GM21367 (cell line): ENCODE measurements around the gene SPTLC2.

Source experiments
- ATAC-seq: cut with Tn5 transposase; IDR thresholded peaks from one replicate; pipeline ENCODE4 v1.9.1; 2021; ENCODE audit not compliant: unreplicated experiment

The SPTLC2 gene

GRCh38 chr14:77625360-77625759 lies 8.9 kb upstream of the SPTLC2 start:
- ATAC-seq = no peak

- no peak for ATAC-seq
These were observed 6.8 kb upstream of the SPTLC2 start for GRCh38 chr14:77623201-77623600.

GRCh38 chr14:77622366-77622961 lies 6.0 kb upstream of the SPTLC2 start:
- ATAC-seq = no peak

GRCh38 chr14:77620222-77620870 lies 3.9 kb upstream of the SPTLC2 start:
- ATAC-seq = no peak

- no peak for ATAC-seq
These were observed 2.0 kb upstream of the SPTLC2 start for GRCh38 chr14:77618381-77618970.

- peak; percentile 12 for ATAC-seq
These were observed 344 bp downstream of the SPTLC2 start for GRCh38 chr14:77616133-77616453.

- no peak for ATAC-seq
These were observed 890 bp downstream of the SPTLC2 start for GRCh38 chr14:77615361-77616132.

- ATAC-seq = no peak
These were observed 3.2 kb downstream of the SPTLC2 start for GRCh38 chr14:77613201-77613600.

GRCh38 chr14:77612011-77612620 lies 4.3 kb downstream of the SPTLC2 start:
- ATAC-seq = no peak

GRCh38 chr14:77610553-77610952 lies 5.9 kb downstream of the SPTLC2 start:
- no peak for ATAC-seq

- ATAC-seq = no peak
These were observed 6.5 kb downstream of the SPTLC2 start for GRCh38 chr14:77609922-77610321.

- ATAC-seq = no peak
These were observed 8.6 kb downstream of the SPTLC2 start for GRCh38 chr14:77607741-77608302.

GRCh38 chr14:77605392-77605972 lies 11.0 kb downstream of the SPTLC2 start:
- no peak for ATAC-seq

- no peak for ATAC-seq
These were observed 12.7 kb downstream of the SPTLC2 start for GRCh38 chr14:77603654-77604255.

- no peak for ATAC-seq
These were observed 13.4 kb downstream of the SPTLC2 start for GRCh38 chr14:77603031-77603430.

- no peak for ATAC-seq
These were observed 14.4 kb downstream of the SPTLC2 start for GRCh38 chr14:77601846-77602619.

- no peak for ATAC-seq
These were observed 16.5 kb downstream of the SPTLC2 start for GRCh38 chr14:77599889-77600288.

- ATAC-seq = no peak
These were observed 17.9 kb downstream of the SPTLC2 start for GRCh38 chr14:77598366-77599070.

GRCh38 chr14:77593501-77593961 lies 22.9 kb downstream of the SPTLC2 start:
- peak; percentile 58 for ATAC-seq
